Smooth muscle cell (in vitro differentiated cells): ENCODE results near the gene EXOC1. TPM values are rescaled to one million over a fixed set of nuclear protein-coding genes. Genes with fewer than 3 reads are reported as not detected.
"Not testable (repeated sequence)": the region's sequence is repeated elsewhere in the genome, so short reads cannot be mapped to it uniquely, and the experiment has no call there.

ENCODE experiments used
- DNase-seq: peaks from one replicate; lab custom pipeline; 2025; ENCODE audit not compliant: unreplicated experiment; lab: John Stamatoyannopoulos, UW
- H2AFZ ChIP-seq: fragments of 200-600 bp; sonication (generic); 2 replicates; pipeline ENCODE4 v1.6.0; 2016; ENCODE audit warnings: antibody characterized with exemption, low read depth, mild to moderate bottlenecking
- H3F3A ChIP-seq: fragments of 200-600 bp; sonication (generic); 2 replicates; pipeline ENCODE4 v1.6.0; 2017; ENCODE audit warnings: antibody characterized with exemption, low read depth
- H3K27ac ChIP-seq: fragments of 200-600 bp; sonication (generic); 2 replicates; pipeline ENCODE4 v1.5.1; 2016; ENCODE audit warnings: low read depth, mild to moderate bottlenecking
- H3K27me3 ChIP-seq: fragments of 200-600 bp; sonication (generic); 2 replicates; pipeline ENCODE4 v1.6.1; 2016; ENCODE audit warnings: low read depth, mild to moderate bottlenecking
- H3K36me3 ChIP-seq: fragments of 200-600 bp; sonication (generic); 2 replicates; pipeline ENCODE4 v1.5.1; 2016; ENCODE audit warnings: low read depth
- H3K4me1 ChIP-seq: fragments of 200-600 bp; sonication (generic); 2 replicates; pipeline ENCODE4 v1.5.1; 2016; ENCODE audit warnings: low read depth
- H3K4me2 ChIP-seq: fragments of 200-600 bp; sonication (generic); 2 replicates; pipeline ENCODE4 v1.6.0; 2016; ENCODE audit warnings: mild to moderate bottlenecking
- H3K4me3 ChIP-seq: fragments of 200-600 bp; sonication (generic); 2 replicates; pipeline ENCODE4 v1.5.1; 2016; ENCODE audit warnings: mild to moderate bottlenecking
- H3K79me2 ChIP-seq: fragments of 200-600 bp; sonication (generic); 2 replicates; pipeline ENCODE4 v1.6.0; 2016; ENCODE audit warnings: low read depth, mild to moderate bottlenecking
- H3K9ac ChIP-seq: fragments of 200-600 bp; sonication (generic); 2 replicates; pipeline ENCODE4 v1.6.0; 2016; ENCODE audit warnings: low read depth
- H3K9me3 ChIP-seq: fragments of 200-600 bp; sonication (generic); replicated peaks from 2 replicates; pipeline ENCODE4 v1.5.1; 2016; ENCODE audit warnings: low read depth
- H4K20me1 ChIP-seq: fragments of 200-600 bp; sonication (generic); 2 replicates; pipeline ENCODE4 v1.6.0; 2016; ENCODE audit warnings: low read depth
- WGBS: methylation state at CpG from one replicate; pipeline ENCODE4 v1.1.7; 2016; ENCODE audit warnings: low lambda C conversion rate; 5-methylcytosine and 5-hydroxymethylcytosine counted together
- polyA plus RNA-seq: library from polyadenylated mRNA; unstranded; fragments of >200 nt; fragmentation: Nextera tagmentation; extraction: Ambion mirVana; gene quantifications from 2 replicates; pipeline ENCODE4 v1.2.1, GENCODE V29; 2016
- total RNA-seq: library from RNA; depleted of rRNA; stranded (reverse); fragments of >200 nt; gene quantifications from 2 replicates; pipeline ENCODE4 v1.2.3, GENCODE V29; 2014
- TF ChIP-seq, protein P1 (sequence below): fragments of 200-600 bp; sonication (generic); IDR thresholded peaks from 2 replicates; pipeline ENCODE4 v1.5.1; 2017; ENCODE audit warnings: borderline replicate concordance, mild to moderate bottlenecking, antibody characterized with exemption; ENCODE audit not compliant: insufficient read depth, poor library complexity, severe bottlenecking

EXOC1 gene
- total and polyA plus RNA-seq, 2 experiments from 2014 or later, result 18.5 to 34.2 TPM

DNA sequence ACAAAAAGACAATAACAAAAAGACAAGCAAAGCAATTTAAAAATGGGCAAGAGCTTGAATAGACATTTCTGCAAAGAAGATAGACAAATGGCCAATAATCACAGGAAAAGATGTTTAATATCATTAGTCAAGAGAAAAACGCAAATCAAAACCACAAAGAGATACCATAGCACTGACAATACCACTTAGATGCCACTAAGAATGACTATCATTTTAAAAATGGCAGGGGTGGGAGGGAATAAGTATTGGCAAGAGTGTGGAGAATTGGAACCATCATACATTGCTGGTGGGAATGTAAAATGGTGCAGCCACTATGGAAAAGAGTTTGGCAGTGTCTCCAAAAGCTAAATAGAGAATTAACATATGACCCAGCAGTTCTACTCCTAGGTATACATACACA lies 15.1 kb upstream of the EXOC1 start:
- no peaks in the 10 kb centered on the region for H4K20me1 ChIP-seq
- 92% methylated on average over 1 of the region's 1 CpG for WGBS
- H3K4me1 ChIP-seq, result no peaks in the 10 kb centered on the region
- no peak overlapping the region for H3K4me2 ChIP-seq
- no peaks in the 10 kb centered on the region for H3K79me2 ChIP-seq
- no peak overlapping the region for H3K4me3 ChIP-seq
- H2AFZ ChIP-seq, result no peak overlapping the region
- no peaks in the 10 kb centered on the region for H3F3A ChIP-seq
- H3K27ac ChIP-seq, result no peak overlapping the region
- no peaks in the 10 kb centered on the region for H3K36me3 ChIP-seq
- H3K27me3 ChIP-seq, result no peaks in the 10 kb centered on the region
- TF ChIP-seq, protein P1, sequence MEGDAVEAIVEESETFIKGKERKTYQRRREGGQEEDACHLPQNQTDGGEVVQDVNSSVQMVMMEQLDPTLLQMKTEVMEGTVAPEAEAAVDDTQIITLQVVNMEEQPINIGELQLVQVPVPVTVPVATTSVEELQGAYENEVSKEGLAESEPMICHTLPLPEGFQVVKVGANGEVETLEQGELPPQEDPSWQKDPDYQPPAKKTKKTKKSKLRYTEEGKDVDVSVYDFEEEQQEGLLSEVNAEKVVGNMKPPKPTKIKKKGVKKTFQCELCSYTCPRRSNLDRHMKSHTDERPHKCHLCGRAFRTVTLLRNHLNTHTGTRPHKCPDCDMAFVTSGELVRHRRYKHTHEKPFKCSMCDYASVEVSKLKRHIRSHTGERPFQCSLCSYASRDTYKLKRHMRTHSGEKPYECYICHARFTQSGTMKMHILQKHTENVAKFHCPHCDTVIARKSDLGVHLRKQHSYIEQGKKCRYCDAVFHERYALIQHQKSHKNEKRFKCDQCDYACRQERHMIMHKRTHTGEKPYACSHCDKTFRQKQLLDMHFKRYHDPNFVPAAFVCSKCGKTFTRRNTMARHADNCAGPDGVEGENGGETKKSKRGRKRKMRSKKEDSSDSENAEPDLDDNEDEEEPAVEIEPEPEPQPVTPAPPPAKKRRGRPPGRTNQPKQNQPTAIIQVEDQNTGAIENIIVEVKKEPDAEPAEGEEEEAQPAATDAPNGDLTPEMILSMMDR, result no peak
- DNase-seq, result no peak
- no peak overlapping the region for H3K9ac ChIP-seq
- peaks cover 5% of the 10 kb centered on the region for H3K9me3 ChIP-seq

- Histone ChIP-seq H3K36me3 (no peaks in the 10 kb centered on the region), H3K9me3 (peaks cover 5% of the 10 kb centered on the region), H3K9ac (no peak overlapping the region), H3K4me1 (no peaks in the 10 kb centered on the region), H3K27me3 (no peaks in the 10 kb centered on the region), H3K79me2 (no peaks in the 10 kb centered on the region), H3K27ac (no peak overlapping the region), H3F3A (no peaks in the 10 kb centered on the region), H4K20me1 (no peaks in the 10 kb centered on the region), H3K4me3 (no peak overlapping the region), H2AFZ (no peak overlapping the region), H3K4me2 (no peak overlapping the region)
- DNase-seq, result no peak
- TF ChIP-seq, protein P1, result no peak
Measured at GRCh38 chr4:55838952-55839351, 14.5 kb upstream of the EXOC1 start.

DNA sequence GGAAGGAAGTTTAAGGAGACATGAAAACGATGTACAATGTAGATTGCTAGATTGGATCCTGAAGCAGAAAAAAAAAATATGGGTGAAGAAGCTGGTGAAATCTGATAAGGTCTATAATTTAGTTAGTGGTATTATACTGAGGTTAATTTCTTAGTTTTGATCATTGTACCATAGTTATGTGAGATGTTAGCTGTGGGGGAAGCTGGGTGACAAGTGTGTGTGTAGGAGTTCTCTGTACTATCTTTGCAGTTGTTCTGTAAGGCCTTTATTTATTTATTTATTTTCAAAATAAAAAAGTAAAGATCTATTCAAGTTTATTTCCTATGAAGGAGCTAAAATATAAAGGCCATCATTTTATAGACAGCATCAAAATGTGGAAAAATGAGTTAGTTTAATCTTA lies 12.5 kb upstream of the EXOC1 start:
- Histone ChIP-seq H3K4me3 (no peak overlapping the region), H2AFZ (peak overlapping the region; percentile 77), H4K20me1 (no peaks in the 10 kb centered on the region), H3K27ac (no peak overlapping the region), H3K9me3 (peaks cover 5% of the 10 kb centered on the region), H3K27me3 (no peaks in the 10 kb centered on the region), H3K79me2 (no peaks in the 10 kb centered on the region), H3K4me1 (no peaks in the 10 kb centered on the region), H3F3A (no peaks in the 10 kb centered on the region), H3K9ac (no peak overlapping the region), H3K36me3 (no peaks in the 10 kb centered on the region), H3K4me2 (no peak overlapping the region)
- WGBS, result 97% methylated on average over 1 of the region's 1 CpG
- no peak for DNase-seq
- TF ChIP-seq, protein P1, result no peak

DNA sequence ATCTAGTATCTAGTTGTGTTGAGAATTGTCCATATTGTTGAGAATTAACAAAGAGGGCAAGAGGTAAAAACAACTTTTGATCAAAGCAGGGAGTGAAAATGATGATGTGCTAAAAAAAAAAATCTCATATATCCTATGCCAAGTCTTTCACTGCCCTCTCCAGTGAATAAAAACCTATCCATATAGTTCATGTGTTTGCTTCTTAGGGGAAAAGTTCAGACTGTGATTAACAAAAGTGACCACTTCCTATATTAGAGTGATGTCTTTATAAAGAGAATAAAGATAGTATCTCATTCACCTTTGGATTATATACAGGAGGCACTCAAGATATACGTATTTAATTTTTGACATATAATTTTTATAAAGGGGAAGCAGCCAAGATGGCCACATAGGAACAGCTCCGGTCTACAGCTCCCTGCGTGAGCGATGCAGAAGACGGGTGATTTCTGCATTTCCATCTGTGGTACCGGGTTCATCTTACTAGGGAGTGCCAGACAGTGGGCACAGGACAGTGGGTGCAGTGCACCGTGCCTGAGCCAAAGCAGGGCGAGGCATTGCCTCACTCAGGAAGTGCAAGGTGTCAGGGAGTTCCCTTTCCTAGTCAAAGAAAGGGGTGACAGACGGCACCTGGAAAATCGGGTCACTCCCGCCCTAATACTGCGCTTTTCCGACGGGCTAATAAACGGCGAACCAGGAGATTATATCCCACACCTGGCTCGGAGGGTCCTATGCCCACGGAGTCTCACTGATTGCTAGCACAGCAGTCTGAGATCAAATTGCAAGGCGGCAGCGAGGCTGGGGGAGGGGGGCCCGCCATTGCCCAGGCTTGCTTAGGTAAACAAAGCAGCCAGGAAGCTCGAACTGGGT lies 11.8 kb upstream of the EXOC1 start:
- not testable (repeated sequence) for H3K79me2 ChIP-seq, H3K27ac ChIP-seq, H3K4me1 ChIP-seq, H3F3A ChIP-seq, H3K9me3 ChIP-seq, DNase-seq, H3K36me3 ChIP-seq, H3K27me3 ChIP-seq, H4K20me1 ChIP-seq
- peak overlapping the region; percentile 77 for H2AFZ ChIP-seq
- H3K4me2 ChIP-seq, result peak overlapping the region; percentile 85
- peak overlapping the region; percentile 48 for H3K9ac ChIP-seq
- WGBS, result 43% methylated on average over 21 of the region's 22 CpGs
- H3K4me3 ChIP-seq, result peak overlapping the region; percentile 42

- H4K20me1 ChIP-seq, H3K9ac ChIP-seq, H3K27me3 ChIP-seq, H3K4me1 ChIP-seq, H3K27ac ChIP-seq, H3K36me3 ChIP-seq, H3F3A ChIP-seq, H3K9me3 ChIP-seq, DNase-seq, H3K4me3 ChIP-seq, H3K79me2 ChIP-seq: not testable (repeated sequence)
- Histone ChIP-seq H3K4me2 (peak overlapping the region; percentile 50), H2AFZ (peak overlapping the region; percentile 65)
- 15% methylated on average over 10 of the region's 10 CpGs for WGBS
Measured at GRCh38 chr4:55842312-55842711, 11.1 kb upstream of the EXOC1 start.
